ENCODE results near the gene MEGF11. TPM values are rescaled to one million over a fixed set of nuclear protein-coding genes. Genes with fewer than 3 reads are reported as not detected.

The MEGF11 gene
- total RNA-seq, 3 donors from 2014 or later = not detected

- H3K36me3 ChIP-seq = no peaks in the 10 kb centered on the region
- no peak for DNase-seq (ENCODE audit: low spot score in 2 of 2)
Observed at GRCh38 chr15:66024116-66024515, 229.4 kb downstream of the MEGF11 start.

GRCh38 chr15:66023311-66023972 is 230.1 kb downstream of the MEGF11 start:
- no peak for DNase-seq (ENCODE audit: low spot score in 2 of 2)
- Histone ChIP-seq H3K4me3 (no peak overlapping the region), H3K4me1 (no peaks in the 10 kb centered on the region), H3K9me3 (no peaks in the 10 kb centered on the region), H3K27ac (no peak overlapping the region), H3K27me3 (no peaks in the 10 kb centered on the region), H3K36me3 (no peaks in the 10 kb centered on the region)
- intact Hi-C loops (cut with DNase I; ENCODE audit: low total_unique reads) = no loop called here
- TF ChIP-seq CTCF (IDR thresholded peaks at IDR 0.05) (no peak), POLR2AphosphoS5 (IDR thresholded peaks at IDR 0.05) (no peak), POLR2A (IDR thresholded peaks at IDR 0.05) (no peak)

More at GRCh38 chr15:66024116-66024515, 229.4 kb downstream of the MEGF11 start:
- no peaks in the 10 kb centered on the region for H3K4me1 ChIP-seq
- no peaks in the 10 kb centered on the region for H3K27me3 ChIP-seq
- TF ChIP-seq POLR2A (IDR thresholded peaks at IDR 0.05) (no peak), POLR2AphosphoS5 (IDR thresholded peaks at IDR 0.05) (no peak), CTCF (IDR thresholded peaks at IDR 0.05) (no peak)
- intact Hi-C loops (cut with DNase I; ENCODE audit: low total_unique reads) = no loop called here
- no peak overlapping the region for H3K27ac ChIP-seq
- no peak overlapping the region for H3K4me3 ChIP-seq
- H3K9me3 ChIP-seq = no peaks in the 10 kb centered on the region

- no peak for TF ChIP-seq POLR2A (IDR thresholded peaks at IDR 0.05)
- H3K4me1 ChIP-seq = no peaks in the 10 kb centered on the region
- intact Hi-C loops (cut with DNase I; ENCODE audit: low total_unique reads) = no loop called here
- H3K9me3 ChIP-seq = no peaks in the 10 kb centered on the region
- H3K4me3 ChIP-seq = no peak overlapping the region
- H3K27ac ChIP-seq = no peak overlapping the region
- no peak for DNase-seq (ENCODE audit: low spot score in 2 of 2)
- H3K27me3 ChIP-seq = no peaks in the 10 kb centered on the region
- no peaks in the 10 kb centered on the region for H3K36me3 ChIP-seq
Observed at GRCh38 chr15:66022163-66022525, 231.4 kb downstream of the MEGF11 start.

GRCh38 chr15:66021496-66022162 is 231.9 kb downstream of the MEGF11 start:
- Histone ChIP-seq H3K27me3 (no peaks in the 10 kb centered on the region), H3K36me3 (no peaks in the 10 kb centered on the region), H3K27ac (no peak overlapping the region), H3K9me3 (no peaks in the 10 kb centered on the region), H3K4me3 (no peak overlapping the region), H3K4me1 (no peaks in the 10 kb centered on the region)
- intact Hi-C loops (cut with DNase I; ENCODE audit: low total_unique reads) = no loop called here
- no peak for TF ChIP-seq POLR2A (IDR thresholded peaks at IDR 0.05)
- no peak for TF ChIP-seq CTCF (IDR thresholded peaks at IDR 0.05)
- no peak for TF ChIP-seq POLR2AphosphoS5 (IDR thresholded peaks at IDR 0.05)
- DNase-seq (ENCODE audit: low spot score in 2 of 2) = no peak

GRCh38 chr15:66019826-66020398 is 233.6 kb downstream of the MEGF11 start:
- Histone ChIP-seq H3K36me3 (no peaks in the 10 kb centered on the region), H3K27me3 (no peaks in the 10 kb centered on the region), H3K4me3 (no peak overlapping the region), H3K9me3 (peaks cover 0 to under 1% of the 10 kb centered on the region in 2 donors), H3K4me1 (no peaks in the 10 kb centered on the region), H3K27ac (no peak overlapping the region)
- no peak for DNase-seq (ENCODE audit: low spot score in 2 of 2)
- TF ChIP-seq POLR2AphosphoS5 (IDR thresholded peaks at IDR 0.05) (no peak), CTCF (IDR thresholded peaks at IDR 0.05) (no peak), POLR2A (IDR thresholded peaks at IDR 0.05) (no peak)
- intact Hi-C loops (cut with DNase I; ENCODE audit: low total_unique reads) = no loop called here

All from breast epithelium (tissue), 4 donors.